Prostate gland (tissue), 2 donors: ENCODE measurements around the gene CTH.

Experiments
- CTCF ChIP-seq, 4 experiments: fragments of 200-600 bp in 2 of 4; fragments of 450-650 bp in 2 of 4; sonication (generic) in 2 of 4; IDR thresholded peaks; 1 replicate in 3 of 4; 2 replicates in 1 of 4; pipeline ENCODE4 v1.5.1; 2016 to 2019; ENCODE audit warnings: antibody characterized with exemption in 4 of 4, mild to moderate bottlenecking in 2 of 4, moderate library complexity in 2 of 4
- POLR2A ChIP-seq: fragments of 450-650 bp; IDR thresholded peaks from one replicate; pipeline ENCODE4 v1.6.1; 2016; ENCODE audit warnings: antibody characterized with exemption, mild to moderate bottlenecking

- TF ChIP-seq CTCF (IDR thresholded peaks at IDR 0.05) (no peak), POLR2A (no peak)
Observed at GRCh38 chr1:70429219-70429618, 18.2 kb downstream of the CTH start.
